NCI-H226 (cell line): ENCODE data around the gene C17orf107.
A peak's percentile ranks its signal among the peaks of the same experiment; 100 is the strongest.

Experiments
- DNase-seq: peaks from one replicate; pipeline ENCODE4 v3.0.0-alpha.2; 2015

The C17orf107 gene

DNA sequence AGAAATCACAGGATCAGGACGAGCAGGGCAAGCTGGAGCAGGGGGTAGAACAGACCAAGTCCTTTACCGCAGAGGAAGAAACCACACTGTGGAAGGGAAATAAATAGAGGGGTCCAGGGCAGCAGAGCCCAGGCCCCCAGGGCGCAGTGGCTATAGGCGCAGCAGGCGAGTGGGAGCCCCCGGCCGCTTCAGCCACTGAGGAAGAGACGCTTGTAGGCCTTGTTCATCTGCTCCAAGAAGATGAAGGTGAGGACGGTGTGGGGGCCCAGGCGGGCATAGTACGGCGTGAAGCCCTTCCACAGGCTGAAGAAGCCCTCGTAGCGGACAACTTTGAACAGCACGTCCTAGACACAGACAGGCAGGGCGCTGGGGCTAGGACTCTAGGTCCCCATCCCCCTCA, 38.2 kb downstream of the C17orf107 start:
- DNase-seq: no peak

DNA sequence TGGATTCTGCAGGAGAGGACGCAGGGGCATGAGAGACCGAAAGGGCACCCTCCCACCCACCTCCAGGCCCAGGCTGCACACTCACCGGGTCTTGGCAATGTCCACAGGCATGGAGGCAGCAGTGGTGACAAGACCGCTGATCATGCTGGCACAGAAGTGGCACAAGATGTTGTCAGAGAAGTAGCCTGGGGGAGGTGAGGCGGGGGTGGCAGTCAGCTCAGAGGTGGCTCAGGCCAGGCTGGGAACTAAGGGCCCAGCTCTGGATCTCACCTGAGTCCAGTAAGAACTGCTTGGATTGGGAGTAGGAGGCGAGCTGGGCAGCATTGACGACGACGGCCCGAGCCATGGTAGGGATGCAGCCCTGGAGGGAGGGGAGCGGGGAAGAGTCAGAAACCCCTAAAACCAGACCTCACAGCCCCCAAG, 38.7 kb downstream of the C17orf107 start:
- no peak for DNase-seq

DNA sequence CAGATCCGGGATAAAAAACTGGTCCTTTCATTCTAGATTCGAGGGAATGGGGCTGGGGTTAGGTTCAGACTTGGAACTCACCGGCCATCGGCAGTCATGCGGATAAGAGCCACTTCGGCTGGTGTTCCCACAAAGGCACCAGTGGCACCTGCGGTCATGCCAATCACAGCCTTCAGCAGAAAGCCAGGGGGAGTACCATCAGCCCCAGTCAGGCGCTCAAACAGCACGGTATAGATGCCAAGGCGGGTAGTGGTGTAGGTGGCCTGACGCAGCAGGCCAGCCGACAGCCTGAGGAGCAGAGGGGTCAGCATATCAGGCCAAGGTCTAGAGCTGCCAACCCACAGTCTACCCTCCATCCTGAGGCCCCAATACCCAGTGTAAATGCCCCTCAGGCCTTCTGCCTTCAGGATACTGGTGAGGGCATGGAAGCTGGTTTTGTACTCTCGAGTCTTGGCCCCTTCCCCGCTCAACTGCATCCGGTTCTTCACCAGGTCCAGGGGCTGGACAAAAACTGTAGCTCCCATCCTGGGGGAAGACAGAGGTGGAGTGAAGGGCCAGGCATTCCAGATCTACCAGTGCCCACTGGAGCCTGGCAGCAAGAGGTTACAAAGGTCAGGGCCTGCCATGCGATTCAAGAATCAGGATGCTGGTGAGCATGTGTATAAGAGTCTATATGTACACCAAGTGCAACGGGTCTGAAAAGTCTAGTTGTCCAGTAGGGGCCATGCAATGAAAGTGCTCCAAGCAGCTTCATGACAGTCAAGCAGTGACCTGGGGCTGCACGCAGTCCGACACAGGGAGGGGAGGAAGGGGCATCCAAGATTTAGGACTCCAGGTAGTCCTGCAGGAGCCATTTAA, 39.6 kb downstream of the C17orf107 start:
- no peak for DNase-seq

GRCh38 chr17:4939546-4939795, 40.1 kb downstream of the C17orf107 start:
- DNase-seq: no peak

DNA sequence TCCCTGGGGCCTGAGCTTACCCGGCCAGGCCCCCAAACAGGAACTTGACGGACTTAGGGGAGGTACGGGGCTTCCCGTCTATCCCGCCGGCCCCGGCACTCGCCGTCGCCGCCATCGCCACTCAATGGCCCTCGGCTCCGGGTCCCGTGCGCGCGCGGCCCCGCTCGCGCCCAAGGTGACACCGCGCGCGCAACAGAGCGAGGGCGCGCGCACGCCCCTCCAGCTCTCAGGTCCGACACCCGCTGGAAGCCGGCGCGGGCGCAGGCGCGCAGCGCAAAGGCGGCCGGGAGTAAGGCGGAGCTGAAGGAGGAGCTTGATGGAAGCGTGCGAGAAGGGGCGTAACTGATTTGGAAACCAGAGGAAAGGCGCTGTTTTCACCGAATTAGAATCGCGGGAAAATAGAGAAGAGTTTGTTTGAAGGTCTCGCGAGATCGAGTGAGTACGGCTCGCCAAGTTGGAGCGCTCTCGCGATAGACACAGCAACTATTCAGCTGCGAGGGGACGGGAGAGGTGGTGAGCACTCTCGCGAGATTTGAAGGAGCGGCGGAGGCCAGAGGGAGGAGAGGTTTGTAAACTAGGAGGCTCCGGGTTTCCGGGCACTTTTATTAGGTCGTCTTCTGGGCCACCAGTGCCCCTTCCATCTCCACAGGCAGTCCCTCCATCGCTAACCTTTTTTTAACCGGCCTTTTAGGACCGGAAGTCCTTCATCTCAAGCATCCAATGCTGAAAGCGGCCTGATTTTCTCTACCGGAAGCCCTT, 40.6 kb downstream of the C17orf107 start, which contains the start of the genes RNF167 and SLC25A11:
RNF167 (plus strand) TSS at position 473 of the 759 bp plus-strand sequence. CDS start 642 bp downstream, outside the sequence.
SLC25A11 (minus strand) TSS at position 251 of the 759 bp plus-strand sequence; CDS start at position 115, 136 bp downstream.
- peak; percentile 98 for DNase-seq

DNA sequence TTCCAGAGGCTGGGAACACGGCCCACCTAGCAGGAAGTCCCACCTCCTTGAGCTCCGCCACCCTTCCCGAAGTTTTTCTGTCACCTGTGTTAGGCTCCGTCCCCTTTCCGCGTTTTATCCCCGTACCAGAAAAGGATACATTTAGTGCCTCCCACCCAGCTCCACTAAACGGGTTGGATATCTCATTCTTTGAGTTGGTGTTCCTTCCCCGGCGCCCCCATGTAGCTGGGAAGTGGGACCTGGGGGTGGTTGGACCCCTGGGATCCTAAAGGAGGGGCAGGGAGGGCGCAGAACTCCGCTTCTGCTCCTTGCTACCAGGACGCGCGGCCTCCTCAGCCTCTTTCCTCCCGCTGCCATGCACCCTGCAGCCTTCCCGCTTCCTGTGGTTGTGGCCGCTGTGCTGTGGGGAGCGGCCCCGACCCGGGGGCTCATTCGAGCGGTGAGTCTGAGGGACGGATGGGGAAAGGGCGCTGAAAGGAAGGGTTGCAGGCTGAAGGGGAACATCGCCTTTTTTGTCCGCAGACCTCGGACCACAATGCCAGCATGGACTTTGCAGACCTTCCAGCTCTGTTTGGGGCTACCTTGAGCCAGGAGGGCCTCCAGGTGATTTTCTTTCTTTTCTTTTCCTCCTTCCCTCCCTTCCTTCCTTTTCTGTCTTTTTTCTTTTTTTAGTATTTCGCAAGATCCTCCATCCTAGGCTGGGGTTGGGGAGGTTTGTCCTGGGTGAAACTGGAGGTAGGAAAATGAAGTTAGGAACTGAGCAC, 41.4 kb downstream of the C17orf107 start:
- no peak for DNase-seq

DNA sequence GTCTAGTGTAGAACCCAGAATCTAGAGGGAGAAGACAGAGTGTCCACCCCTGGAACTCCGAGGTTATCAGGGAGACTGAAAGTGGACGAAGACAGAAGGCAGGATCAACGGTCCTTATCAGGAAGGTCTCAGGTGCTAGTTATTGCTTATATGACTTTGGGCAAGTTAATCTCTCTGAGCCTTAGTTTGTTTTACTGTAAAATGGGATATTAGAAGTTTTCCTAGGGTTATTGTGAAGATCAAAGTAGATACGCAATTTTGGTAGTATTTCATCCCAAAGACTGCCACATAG, 41.9 kb downstream of the C17orf107 start:
- DNase-seq: no peak

DNA sequence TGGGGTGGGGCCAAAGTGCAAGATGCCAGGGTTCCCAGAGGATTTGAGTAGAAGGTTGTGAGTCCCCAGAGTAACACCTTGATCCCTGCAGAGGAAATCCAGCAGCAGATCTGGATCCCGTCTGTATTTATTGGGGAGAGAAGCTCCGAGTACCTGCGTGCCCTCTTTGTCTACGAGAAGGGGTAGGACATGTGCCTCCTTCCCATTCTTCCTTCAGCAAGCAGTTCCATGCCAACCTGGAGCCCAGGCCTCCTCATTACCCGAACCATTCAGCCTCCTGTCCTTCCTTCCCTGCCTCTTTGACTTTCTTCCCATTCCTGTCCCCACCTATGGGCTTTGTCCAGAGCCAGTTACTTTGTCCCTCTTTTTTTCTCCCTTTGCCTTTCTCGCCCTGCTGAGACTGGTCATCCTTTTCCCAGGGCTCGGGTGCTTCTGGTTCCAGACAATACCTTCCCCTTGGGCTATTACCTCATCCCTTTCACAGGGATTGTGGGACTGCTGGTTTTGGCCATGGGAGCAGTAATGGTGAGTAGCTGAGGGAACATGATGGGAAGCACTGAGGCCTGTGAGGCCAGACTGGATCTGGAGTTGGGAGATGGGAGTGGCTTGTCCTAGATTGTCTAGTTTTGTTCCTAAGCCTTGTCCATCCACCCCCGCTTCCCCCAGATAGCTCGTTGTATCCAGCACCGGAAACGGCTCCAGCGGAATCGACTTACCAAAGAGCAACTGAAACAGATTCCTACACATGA, 43.6 kb downstream of the C17orf107 start:
- no peak for DNase-seq

- peak; percentile 81 for DNase-seq
Observed at GRCh38 chr17:4944163-4944553, 44.8 kb downstream of the C17orf107 start.

DNA sequence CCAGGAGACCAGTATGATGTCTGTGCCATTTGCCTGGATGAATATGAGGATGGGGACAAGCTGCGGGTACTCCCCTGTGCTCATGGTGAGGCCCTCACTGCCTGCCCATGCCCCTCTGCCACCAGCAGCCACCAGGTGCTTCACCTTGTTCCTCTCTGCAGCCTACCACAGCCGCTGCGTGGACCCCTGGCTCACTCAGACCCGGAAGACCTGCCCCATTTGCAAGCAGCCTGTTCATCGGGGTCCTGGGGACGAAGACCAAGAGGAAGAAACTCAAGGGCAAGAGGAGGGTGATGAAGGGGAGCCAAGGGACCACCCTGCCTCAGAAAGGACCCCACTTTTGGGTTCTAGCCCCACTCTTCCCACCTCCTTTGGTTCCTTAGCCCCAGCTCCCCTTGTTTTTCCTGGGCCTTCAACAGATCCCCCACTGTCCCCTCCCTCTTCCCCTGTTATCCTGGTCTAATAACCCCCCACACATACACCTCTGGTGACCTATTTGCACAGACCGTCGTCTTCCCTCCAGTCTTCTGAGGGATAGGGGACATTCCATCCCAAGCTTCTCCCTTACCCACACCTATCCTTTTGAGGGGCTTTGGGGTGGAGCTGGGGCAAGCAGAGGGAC, 45.3 kb downstream of the C17orf107 start:
- no peak for DNase-seq

- DNase-seq: peak; percentile 88
Observed at GRCh38 chr17:4945176-4945943, 46.0 kb downstream of the C17orf107 start.

- no peak for DNase-seq
Observed at GRCh38 chr17:4945944-4946280, 46.6 kb downstream of the C17orf107 start.

DNA sequence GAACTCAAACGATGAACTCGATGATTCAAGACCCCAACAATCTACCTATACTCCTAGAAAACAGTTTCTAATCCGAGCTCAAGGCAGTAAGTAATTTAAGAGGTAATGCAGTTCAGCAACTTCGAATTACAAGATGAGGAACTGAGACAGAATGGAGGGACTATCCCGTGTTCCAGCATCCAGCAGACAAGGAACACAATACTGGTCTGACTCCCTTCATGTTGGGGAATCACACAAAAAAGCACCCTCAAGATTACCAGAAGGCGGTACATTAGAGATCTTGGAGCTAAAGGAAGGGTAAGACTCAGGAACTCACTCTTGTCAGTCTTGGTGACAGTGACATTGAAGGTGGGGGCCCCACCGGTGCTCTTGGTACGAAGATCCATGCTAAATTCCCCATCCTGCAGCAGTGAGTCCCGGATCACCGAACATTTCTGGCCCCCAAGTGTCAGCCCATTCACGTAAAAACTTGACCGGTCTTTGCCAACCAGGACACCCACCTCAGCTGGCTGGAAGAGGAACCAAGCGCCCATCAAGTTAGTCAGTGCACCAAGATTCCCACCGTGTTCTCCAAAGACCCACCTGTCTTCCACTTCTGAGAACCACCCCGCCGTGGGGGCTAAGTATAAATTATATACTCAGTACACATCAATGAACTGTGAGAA, 47.1 kb downstream of the C17orf107 start:
- DNase-seq: no peak

DNA sequence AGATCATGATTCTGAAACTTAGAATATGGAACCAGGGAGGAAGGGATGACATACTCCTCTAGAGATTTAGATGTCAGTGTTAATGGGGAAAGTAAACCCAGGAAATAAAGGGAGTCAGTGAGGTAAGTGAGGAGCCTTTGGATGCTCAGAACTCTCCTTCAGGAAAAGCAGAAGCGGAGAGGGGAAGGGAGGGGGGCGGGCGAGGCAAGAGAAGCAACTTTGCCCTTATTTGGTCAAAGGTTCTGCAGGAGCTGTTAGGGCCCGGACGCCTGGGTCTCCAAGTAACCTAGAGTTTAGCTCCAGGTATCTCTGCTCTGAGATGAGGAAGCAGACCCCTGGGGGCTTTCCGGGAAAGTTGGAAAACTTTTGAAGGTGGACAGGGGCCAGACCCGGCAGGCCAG, 47.7 kb downstream of the C17orf107 start:
- DNase-seq: no peak

GRCh38 chr17:4947411-4948165, 48.3 kb downstream of the C17orf107 start:
- DNase-seq: peak; percentile 53

- peak; percentile 80 for DNase-seq
Observed at GRCh38 chr17:4948166-4948930, 49.0 kb downstream of the C17orf107 start, which contains the start of gene PFN1. Gene PFN1 (minus strand): TSS chr17:4948530. CDS start chr17:4948394, 136 bp downstream.

GRCh38 chr17:4948931-4949320, 49.6 kb downstream of the C17orf107 start:
- peak; percentile 89 for DNase-seq

DNA sequence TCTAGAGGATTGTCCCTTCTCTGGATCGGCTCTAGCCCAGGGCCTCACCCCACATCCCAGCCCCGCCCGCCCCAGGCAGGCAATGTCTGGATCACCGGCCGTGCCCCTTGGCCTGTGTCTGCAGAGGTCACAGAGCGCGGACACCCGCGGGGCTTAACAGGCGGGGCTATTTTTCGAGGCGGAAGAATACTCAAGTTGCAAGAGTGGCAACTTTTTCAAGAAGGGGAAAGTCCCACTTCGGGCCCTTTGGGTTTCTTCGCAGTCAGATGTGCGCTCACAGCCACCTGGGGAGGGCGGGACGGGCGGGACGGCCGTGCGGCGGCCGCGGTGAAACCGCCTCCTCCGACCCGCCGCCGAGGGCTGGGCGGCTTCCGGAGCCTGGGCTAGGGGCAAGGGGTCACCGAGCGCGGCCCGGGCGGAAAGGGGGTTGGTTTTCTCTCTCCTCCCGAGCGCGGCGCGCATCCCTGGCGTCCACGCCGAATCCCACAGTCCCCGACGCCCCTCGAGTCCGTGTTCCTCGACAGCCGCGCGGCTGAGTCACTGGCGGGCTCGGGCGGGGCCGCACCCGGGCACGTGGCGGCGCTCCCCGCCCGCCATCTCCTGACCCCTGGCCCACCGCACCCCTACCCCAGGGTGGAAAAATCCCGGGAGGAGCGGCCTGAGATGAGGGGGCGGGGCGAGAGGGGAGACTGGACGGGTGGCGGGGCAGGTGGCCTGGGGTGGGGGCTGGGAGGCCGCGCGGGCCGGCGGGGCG, 50.2 kb downstream of the C17orf107 start:
- DNase-seq: peak; percentile 70
